Psoas muscle (tissue), 8 donors: ENCODE results near the gene KCNN1. TPM values are rescaled to one million over a fixed set of nuclear protein-coding genes. Genes with fewer than 3 reads are reported as not detected.

Source experiments
- ATAC-seq, 4 donors: fragments of 200-7000 bp; cut with Tn5 transposase; one replicate each; pipeline ENCODE4 v1.9.1; 2020; ENCODE audit warnings: moderate library complexity in 3 of 4, mild to moderate bottlenecking in 2 of 4
- DNase-seq, 2 donors: peaks; one replicate each; pipeline ENCODE4 v3.0.0-alpha.2; 2020
- H3K27ac ChIP-seq: fragments of 200-600 bp; one replicate; pipeline ENCODE4 v1.8.0; 2022
- H3K27me3 ChIP-seq, 3 donors: fragments of 200-600 bp in 1 of 3; one replicate each; pipeline versions ENCODE4 v1.6.1 to v1.8.0; 2013 to 2022; ENCODE audit warnings: low read length in 2 of 3, mild to moderate bottlenecking in 2 of 3, moderate library complexity in 1 of 3; ENCODE audit not compliant: insufficient read depth in 3 of 3
- H3K36me3 ChIP-seq, 2 donors: fragments of 200-600 bp in 1 of 2; one replicate each; pipeline versions ENCODE4 v1.6.1 to v1.8.0; 2013 to 2022; ENCODE audit warnings: low read depth in 1 of 2, mild to moderate bottlenecking in 1 of 2, moderate library complexity in 1 of 2; ENCODE audit not compliant: insufficient read depth in 1 of 2
- H3K4me1 ChIP-seq: fragments of 200-600 bp; one replicate; pipeline ENCODE4 v1.8.0; 2022
- H3K4me3 ChIP-seq: fragments of 200-600 bp; one replicate; pipeline ENCODE4 v1.8.0; 2022; ENCODE audit warnings: mild to moderate bottlenecking
- H3K9me3 ChIP-seq: fragments of 200-600 bp; one replicate; pipeline ENCODE4 v1.8.0; 2022
- WGBS, 3 donors: extraction: QIAGEN DNeasy Blood & Tissue Kit; methylation state at CpG; one replicate each; pipeline versions ENCODE4 v1.1.6 to v1.1.7; 2013; 5-methylcytosine and 5-hydroxymethylcytosine counted together
- intact Hi-C, 2 donors: fragments of 100-400 bp; cut with DNase I; formaldehyde crosslinking; loops; one replicate each; pipeline versions ENCODE4 v1.11.0 to v1.14.2; 2022
- polyA plus RNA-seq, 3 donors: library from polyadenylated mRNA; stranded (reverse); fragments of 200-250 nt; gene quantifications; one replicate each; pipeline ENCODE4 v1.2.3, GENCODE V29; 2013
- total RNA-seq, 4 donors: library from RNA; stranded (reverse); fragmentation: NEBNext Ultra II Directional in 2 of 4; extraction: Animal tissue kit (Norgen Biotek cat#: 25700) in 2 of 4; gene quantifications; one replicate each; pipeline versions ENCODE4 v1.2.1 to v1.2.4, GENCODE V29; 2021 to 2023
- TF ChIP-seq, protein P1 (sequence below): fragments of 200-600 bp; IDR thresholded peaks from one replicate; pipeline ENCODE4 v1.8.0; 2022; ENCODE audit warnings: antibody characterized with exemption
- donor health status: healthy with polysubstance abuse.
- donor health status: DM: no; HTN: no; CAD: no; lungs with moderate emphysema.
- donor health status: Bipolar disorder and iron deficiency.
- donor health status: healthy.
- donor health status: DM: yes; HTN: yes; CAD: no.
- donor health status: DM: no; HTN: no; CAD: no.
- donor health status: DM: no; HTN: no; CAD: no.
- donor health status: DM: yes; HTN: yes; CAD: no.

The KCNN1 gene
- total and polyA plus RNA-seq, 7 donors = 0.01 to 0.06 TPM; not detected in 5

DNA sequence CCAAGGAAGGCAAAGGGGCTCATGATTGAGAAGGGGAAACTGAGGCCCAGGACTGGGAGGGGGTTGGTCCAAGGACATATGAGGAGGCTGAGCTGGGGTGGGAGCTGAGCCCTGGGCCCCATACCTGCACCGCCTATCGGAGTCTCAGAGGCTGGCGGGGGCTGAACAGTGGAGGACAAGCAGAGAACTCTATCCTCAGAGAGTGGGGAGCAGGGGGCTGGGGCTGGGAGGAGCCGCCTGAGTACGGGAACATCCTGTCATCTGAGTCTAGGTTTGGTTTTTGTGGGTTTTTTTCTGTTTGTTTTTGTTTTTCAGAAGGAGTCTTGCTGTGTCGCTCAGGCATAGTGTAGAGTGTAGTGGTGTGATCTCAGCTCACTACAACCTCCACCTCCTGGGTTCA lies 47.3 kb downstream of the KCNN1 start:
- Histone ChIP-seq H3K4me1 (peaks cover 54% of the 10 kb centered on the region), H3K27ac (peak overlapping the region; percentile 97), H3K4me3 (peak overlapping the region; percentile 85), H3K9me3 (no peaks in the 10 kb centered on the region), H3K36me3 (peaks cover 9 to 65% of the 10 kb centered on the region in 2 donors), H3K27me3 (no peaks in the 10 kb centered on the region)
- DNase-seq = peak in 1 of 2 donors; percentile 56
- intact Hi-C loops = no loop called here
- WGBS, 3 donors = 69 to 84% (median 70%) methylated on average over 6 of the region's 6 CpGs
- TF ChIP-seq, protein P1, sequence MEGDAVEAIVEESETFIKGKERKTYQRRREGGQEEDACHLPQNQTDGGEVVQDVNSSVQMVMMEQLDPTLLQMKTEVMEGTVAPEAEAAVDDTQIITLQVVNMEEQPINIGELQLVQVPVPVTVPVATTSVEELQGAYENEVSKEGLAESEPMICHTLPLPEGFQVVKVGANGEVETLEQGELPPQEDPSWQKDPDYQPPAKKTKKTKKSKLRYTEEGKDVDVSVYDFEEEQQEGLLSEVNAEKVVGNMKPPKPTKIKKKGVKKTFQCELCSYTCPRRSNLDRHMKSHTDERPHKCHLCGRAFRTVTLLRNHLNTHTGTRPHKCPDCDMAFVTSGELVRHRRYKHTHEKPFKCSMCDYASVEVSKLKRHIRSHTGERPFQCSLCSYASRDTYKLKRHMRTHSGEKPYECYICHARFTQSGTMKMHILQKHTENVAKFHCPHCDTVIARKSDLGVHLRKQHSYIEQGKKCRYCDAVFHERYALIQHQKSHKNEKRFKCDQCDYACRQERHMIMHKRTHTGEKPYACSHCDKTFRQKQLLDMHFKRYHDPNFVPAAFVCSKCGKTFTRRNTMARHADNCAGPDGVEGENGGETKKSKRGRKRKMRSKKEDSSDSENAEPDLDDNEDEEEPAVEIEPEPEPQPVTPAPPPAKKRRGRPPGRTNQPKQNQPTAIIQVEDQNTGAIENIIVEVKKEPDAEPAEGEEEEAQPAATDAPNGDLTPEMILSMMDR = no peak
- ATAC-seq = no peak

- 53 to 79% (median 60%) methylated on average over 14 of the region's 14 CpGs for WGBS, 3 donors
- peak in 1 of 4 donors; percentile 2 for ATAC-seq
- Histone ChIP-seq H3K4me1 (peaks cover 59% of the 10 kb centered on the region), H3K27ac (peak overlapping the region; percentile 97), H3K27me3 (no peaks in the 10 kb centered on the region), H3K9me3 (no peaks in the 10 kb centered on the region), H3K4me3 (no peak overlapping the region), H3K36me3 (peaks cover 9 to 43% of the 10 kb centered on the region in 2 donors)
- peak; percentile 43 to 72 for DNase-seq
- intact Hi-C loops = no loop called here
- TF ChIP-seq, protein P1 = no peak
Observed at GRCh38 chr19:18016209-18016910, 49.5 kb downstream of the KCNN1 start.

GRCh38 chr19:18017275-18018083 lies 50.6 kb downstream of the KCNN1 start:
- Histone ChIP-seq H3K4me3 (no peak overlapping the region), H3K9me3 (no peaks in the 10 kb centered on the region), H3K36me3 (peaks cover 9 to 32% of the 10 kb centered on the region in 2 donors), H3K4me1 (peaks cover 57% of the 10 kb centered on the region), H3K27me3 (no peaks in the 10 kb centered on the region), H3K27ac (peak overlapping the region; percentile 97)
- 14 to 17% (median 17%) methylated on average over 15 of the region's 15 CpGs for WGBS, 3 donors
- peak; percentile 71 to 89 for DNase-seq
- TF ChIP-seq, protein P1 = no peak
- peak; percentile 43 to 56 (median 51) for ATAC-seq
- intact Hi-C loops = no loop called here

DNA sequence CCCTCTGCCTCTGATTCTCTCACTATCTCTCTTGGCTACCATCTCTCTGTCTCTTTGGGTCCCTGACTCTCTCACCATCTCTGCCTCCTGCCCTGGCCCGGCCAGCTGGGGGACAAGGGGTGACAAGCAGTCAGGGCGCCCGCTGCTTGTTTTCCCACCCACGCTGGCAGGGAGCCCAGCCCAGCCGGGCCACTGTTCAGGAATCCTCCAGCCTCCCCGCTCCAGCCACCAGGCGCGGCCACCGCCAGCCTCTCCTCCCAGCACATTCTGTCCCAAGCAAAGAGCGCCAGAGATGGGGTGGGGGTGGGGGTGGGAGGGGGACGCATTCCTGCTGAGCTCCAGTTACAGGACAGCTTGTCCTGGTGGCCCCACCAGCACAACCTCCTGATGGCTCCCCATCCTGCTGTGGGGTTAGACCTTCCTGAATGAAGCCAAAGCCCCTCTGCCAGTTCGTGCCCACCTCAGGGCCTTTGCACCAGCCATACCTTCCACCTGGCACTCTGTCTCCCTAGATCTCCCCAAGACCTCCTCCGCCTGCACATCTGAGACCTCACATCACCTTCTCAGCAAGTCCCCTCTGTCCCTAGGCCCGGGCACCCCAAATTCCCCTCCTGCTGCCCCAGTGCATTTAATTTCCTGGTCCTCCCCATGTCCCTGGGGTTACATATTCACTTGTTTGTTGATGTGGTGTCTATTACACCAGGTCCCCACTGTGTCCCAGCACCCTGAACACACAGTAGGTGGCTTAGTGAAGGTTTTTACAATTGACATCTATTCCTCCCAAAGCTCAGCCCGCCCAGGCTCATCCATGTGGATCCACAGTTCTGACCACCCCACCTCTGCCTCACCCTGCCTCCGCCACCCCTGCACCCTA lies 53.5 kb downstream of the KCNN1 start:
- TF ChIP-seq, protein P1 = no peak
- 19 to 25% (median 25%) methylated on average over 14 to 16 of the region's 16 CpGs for WGBS, 3 donors
- no peaks in the 10 kb centered on the region for H3K27me3 ChIP-seq
- no peak overlapping the region for H3K4me3 ChIP-seq
- H3K36me3 ChIP-seq = peaks cover 0 to 2% of the 10 kb centered on the region in 2 donors
- H3K4me1 ChIP-seq = peaks cover 64% of the 10 kb centered on the region
- intact Hi-C loops = loop anchor here in 1 of 2 donors (5.0 kb wide), 1 partner anchor 1733 kb away; no protein-coding TSS in a partner anchor
- ATAC-seq = peak; percentile 4 to 42 (median 36)
- DNase-seq = peak; percentile 97 to 99
- peak overlapping the region; percentile 97 for H3K27ac ChIP-seq
- H3K9me3 ChIP-seq = no peaks in the 10 kb centered on the region
